Duodenal mucosa (tissue), 2 donors: ENCODE measurements around the gene AWAT1.
"Not testable (repeated sequence)": the region's sequence is repeated elsewhere in the genome, so short reads cannot be mapped to it uniquely, and the experiment has no call there.

ENCODE experiments used
- H3K27ac ChIP-seq: one replicate; pipeline ENCODE4 v1.7.0; 2013; ENCODE audit warnings: low read depth, low read length
- H3K27me3 ChIP-seq, 2 donors: one replicate each; pipeline ENCODE4 v1.7.0; 2013; ENCODE audit warnings: low read length in 2 of 2, control low read depth in 1 of 2; ENCODE audit not compliant: insufficient read depth in 2 of 2, control insufficient read depth in 1 of 2
- H3K36me3 ChIP-seq, 2 donors: one replicate each; pipeline ENCODE4 v1.7.0; 2013; ENCODE audit warnings: low read length in 2 of 2, control low read depth in 1 of 2; ENCODE audit not compliant: insufficient read depth in 2 of 2, control insufficient read depth in 1 of 2
- H3K4me1 ChIP-seq, 2 donors: one replicate each; pipeline ENCODE4 v1.7.0; 2013; ENCODE audit warnings: low read length in 2 of 2, control low read depth in 1 of 2; ENCODE audit not compliant: insufficient read depth in 2 of 2, control insufficient read depth in 1 of 2
- H3K4me3 ChIP-seq, 2 donors: one replicate each; pipeline ENCODE4 v1.7.0; 2013; ENCODE audit warnings: low read length in 2 of 2, low read depth in 1 of 2
- H3K9ac ChIP-seq, 2 donors: one replicate each; pipeline ENCODE4 v1.7.0; 2013; ENCODE audit warnings: low read length in 2 of 2, low read depth in 1 of 2
- H3K9me3 ChIP-seq, 2 donors: one replicate each; pipeline ENCODE4 v1.7.0; 2013; ENCODE audit warnings: low read length in 2 of 2, control low read depth in 1 of 2; ENCODE audit not compliant: control insufficient read depth in 1 of 2

AWAT1 gene

DNA sequence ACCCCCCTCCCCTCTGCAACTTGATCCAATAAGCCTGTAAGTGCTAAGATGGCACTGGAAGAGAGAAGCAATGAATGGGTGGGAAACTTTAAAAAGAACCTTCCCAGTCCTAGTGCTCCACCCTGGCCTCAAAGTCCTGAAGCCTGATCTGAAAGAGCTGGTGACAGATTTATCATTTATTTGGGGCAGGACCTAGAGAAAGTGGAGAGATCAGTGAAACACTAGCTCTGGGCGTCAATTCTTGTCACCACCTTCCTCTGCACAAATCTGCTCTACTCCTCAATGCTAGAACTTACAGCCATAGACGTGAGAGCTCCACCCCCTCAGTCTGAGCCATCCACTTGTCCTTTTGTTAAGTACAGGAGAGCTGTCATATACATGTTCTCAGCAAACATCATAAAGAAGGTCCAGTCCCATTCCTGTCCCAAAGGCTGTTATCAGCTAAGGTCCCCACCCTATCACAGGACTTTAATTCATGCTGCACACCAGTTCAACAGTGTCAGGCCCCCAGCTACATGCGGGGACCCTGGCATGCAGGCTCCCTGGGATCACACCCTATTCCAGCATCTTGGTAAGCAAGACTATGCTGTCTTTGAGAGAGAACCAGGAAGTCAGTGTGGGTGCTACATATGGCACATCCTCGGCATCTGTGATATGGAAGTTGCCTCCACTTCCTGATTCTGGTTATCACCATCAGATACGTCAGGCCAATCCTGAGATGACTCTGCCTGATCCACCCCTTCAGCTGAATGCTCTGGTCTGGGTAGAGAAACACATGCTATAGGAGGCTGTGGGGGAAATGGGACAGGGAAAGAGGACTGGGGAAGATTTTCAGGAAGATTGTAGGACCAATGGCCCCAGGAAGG, 23.2 kb downstream of the AWAT1 start:
- no peaks in the 10 kb centered on the region for H3K27me3 ChIP-seq
- H3K4me1 ChIP-seq, result no peaks in the 10 kb centered on the region
- no peaks in the 10 kb centered on the region for H3K9me3 ChIP-seq
- no peaks in the 10 kb centered on the region for H3K36me3 ChIP-seq
- no peak overlapping the region for H3K9ac ChIP-seq
- no peak overlapping the region for H3K27ac ChIP-seq
- H3K4me3 ChIP-seq, result no peak overlapping the region

DNA sequence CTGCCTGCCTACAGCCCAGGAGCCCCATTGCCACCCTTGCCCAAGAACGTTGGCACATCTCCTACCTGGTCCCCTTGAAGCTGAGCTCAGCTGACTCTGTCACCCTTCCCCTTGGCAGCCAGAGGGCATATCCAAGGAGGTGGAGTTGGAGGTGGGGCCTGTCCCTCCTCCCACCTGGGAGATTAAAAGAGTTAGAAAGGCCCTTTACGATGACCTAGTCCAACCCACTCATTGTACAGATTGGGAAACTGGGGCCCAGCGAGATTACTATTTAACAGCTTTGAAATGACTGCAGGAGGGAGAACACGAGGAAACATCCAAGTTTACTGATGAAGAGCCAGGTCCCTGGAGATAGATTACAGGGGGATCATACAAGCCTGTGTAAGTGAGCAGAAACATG, 25.6 kb downstream of the AWAT1 start, which contains the start of gene P2RY4:
P2RY4 (minus strand) TSS at position 101 of the 400 bp plus-strand sequence. CDS start 580 bp downstream, outside the sequence.
- no peaks in the 10 kb centered on the region for H3K27me3 ChIP-seq
- no peaks in the 10 kb centered on the region for H3K4me1 ChIP-seq
- no peak within 1 kb of the TSS for H3K27ac ChIP-seq
- no peaks in the 10 kb centered on the region for H3K36me3 ChIP-seq
- H3K9ac ChIP-seq, result no peak within 1 kb of the TSS
- no peak within 1 kb of the TSS for H3K4me3 ChIP-seq
- H3K9me3 ChIP-seq, result no peaks in the 10 kb centered on the region

DNA sequence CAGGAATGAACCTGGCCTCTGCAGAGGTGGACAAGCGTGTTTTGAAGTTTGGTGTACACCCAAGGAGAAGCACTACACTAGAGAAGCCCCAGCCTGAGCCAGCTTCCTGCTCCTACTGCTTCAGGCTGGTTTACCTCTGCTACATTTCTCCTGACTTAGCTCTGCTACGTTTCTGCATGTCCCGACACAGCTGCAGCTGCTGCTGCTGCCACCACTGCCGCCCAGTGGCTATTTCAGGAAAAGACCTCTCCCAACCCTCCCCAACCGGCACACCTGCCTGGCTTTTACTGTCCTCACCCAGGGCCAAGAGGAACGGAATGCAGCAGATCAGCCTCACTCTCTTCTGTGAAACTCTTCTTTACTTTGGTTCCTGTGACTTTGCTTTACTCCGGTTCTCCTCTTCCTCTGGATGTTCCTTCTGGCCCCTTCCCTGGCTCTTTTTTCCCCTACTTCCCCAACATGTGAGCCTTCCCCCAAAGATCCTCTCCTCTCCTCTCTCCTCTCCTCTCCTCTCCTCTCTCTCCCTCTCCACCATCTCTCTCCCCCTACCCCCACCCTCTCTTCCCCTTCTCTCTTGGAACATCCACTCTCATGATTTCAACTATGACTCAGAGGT, 28.6 kb downstream of the AWAT1 start:
- Histone ChIP-seq H3K27me3 (no peaks in the 10 kb centered on the region), H3K4me1 (no peaks in the 10 kb centered on the region), H3K9ac (no peak overlapping the region), H3K9me3 (no peaks in the 10 kb centered on the region), H3K27ac (no peak overlapping the region), H3K36me3 (no peaks in the 10 kb centered on the region), H3K4me3 (no peak overlapping the region)

DNA sequence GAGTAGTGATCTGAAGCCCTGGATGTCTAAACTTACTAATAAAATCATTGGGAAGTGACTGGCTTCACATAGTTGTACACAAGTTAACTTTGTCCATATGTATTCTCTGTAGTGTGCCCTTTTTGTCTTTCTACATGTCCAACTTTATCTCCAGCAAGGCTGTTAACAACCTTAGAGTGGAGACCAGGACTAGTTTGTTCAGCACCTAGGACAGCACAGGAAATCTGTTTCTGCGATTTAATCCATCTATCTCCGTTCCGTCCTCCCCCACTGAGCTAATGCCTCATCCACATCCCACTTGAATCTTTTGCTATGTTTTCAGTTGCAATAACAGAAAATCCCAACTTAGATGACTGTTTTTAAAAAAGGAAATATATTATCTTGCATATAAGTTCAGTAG, 30.3 kb downstream of the AWAT1 start:
- no peaks in the 10 kb centered on the region for H3K9me3 ChIP-seq
- H3K4me1 ChIP-seq, result no peaks in the 10 kb centered on the region
- H3K9ac ChIP-seq, result no peak overlapping the region
- no peak overlapping the region for H3K27ac ChIP-seq
- H3K36me3 ChIP-seq, result no peaks in the 10 kb centered on the region
- H3K27me3 ChIP-seq, result no peaks in the 10 kb centered on the region
- no peak overlapping the region for H3K4me3 ChIP-seq

DNA sequence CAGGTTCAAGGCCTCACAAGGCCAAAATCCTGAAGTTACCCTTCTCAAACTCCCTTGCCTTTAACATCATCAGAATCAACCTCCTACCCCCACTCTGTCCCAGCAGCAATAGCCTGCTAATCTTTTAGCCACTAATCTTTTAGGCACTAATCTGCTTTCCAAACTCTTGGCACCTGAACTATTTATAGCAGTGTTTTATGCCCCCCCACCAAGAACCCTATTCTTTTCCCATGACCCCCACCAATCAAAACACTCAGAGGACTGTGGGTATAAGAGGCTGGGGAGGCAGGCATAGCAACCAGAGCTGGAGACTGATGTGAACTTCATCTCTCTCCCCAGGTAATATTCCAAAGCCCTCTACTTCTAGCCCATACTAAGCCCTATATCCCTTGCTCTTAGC, 33.6 kb downstream of the AWAT1 start, which contains the start of gene ARR3:
ARR3 (plus strand) TSS at position 301 of the 400 bp plus-strand sequence. CDS start 1,052 bp downstream, outside the sequence.
- Histone ChIP-seq H3K9me3 (no peaks in the 10 kb centered on the region), H3K27ac (no peak within 1 kb of the TSS), H3K4me1 (no peaks in the 10 kb centered on the region), H3K27me3 (no peaks in the 10 kb centered on the region), H3K9ac (no peak within 1 kb of the TSS), H3K36me3 (no peaks in the 10 kb centered on the region), H3K4me3 (no peak within 1 kb of the TSS)

DNA sequence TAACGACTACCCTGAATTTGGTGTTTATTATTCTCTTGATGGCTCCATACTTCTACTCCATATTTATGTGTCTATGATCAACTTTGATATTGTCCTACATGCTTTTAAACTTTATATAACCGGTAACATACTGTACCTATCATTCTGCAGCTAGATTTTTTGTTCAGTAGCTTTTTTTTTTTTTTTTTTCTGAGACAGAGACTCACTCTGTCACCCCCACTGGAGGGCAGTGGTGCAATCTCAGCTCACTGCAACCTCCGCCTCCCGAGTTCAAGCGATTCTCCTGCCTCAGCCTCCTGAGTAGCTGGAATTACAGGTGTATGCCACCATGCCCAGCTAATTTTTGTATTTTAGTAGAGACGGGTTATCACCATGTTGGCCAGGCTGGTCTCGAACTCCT, 39.6 kb downstream of the AWAT1 start:
- not testable (repeated sequence) for H3K4me3 ChIP-seq, H3K36me3 ChIP-seq, H3K27me3 ChIP-seq

DNA sequence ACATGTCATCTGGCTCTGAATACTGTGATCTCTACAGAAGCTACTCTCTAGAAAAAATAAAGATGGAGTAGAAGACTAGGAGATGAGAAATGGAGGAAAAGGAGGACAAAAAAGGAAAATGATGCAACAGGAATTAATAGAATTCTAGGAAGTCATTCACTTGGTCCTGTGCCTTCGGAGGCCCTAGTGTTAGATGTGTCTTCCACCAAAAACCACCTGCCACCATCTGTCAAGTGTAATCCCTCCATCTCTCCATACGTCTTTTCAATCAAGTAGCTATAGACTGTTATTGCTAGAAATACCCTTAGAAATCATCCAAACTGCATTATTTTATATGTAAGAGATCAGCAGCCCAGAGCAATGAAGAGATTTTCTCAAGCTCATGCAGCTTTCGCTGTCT, 44.6 kb downstream of the AWAT1 start:
- Histone ChIP-seq H3K27ac (no peak overlapping the region), H3K9ac (no peak overlapping the region), H3K36me3 (no peaks in the 10 kb centered on the region), H3K4me1 (no peaks in the 10 kb centered on the region), H3K4me3 (no peak overlapping the region), H3K27me3 (no peaks in the 10 kb centered on the region), H3K9me3 (no peaks in the 10 kb centered on the region)

More for the DNA sequence above, 39.6 kb downstream of the AWAT1 start:
- H3K27ac ChIP-seq, H3K9me3 ChIP-seq, H3K9ac ChIP-seq, H3K4me1 ChIP-seq: not testable (repeated sequence)

DNA sequence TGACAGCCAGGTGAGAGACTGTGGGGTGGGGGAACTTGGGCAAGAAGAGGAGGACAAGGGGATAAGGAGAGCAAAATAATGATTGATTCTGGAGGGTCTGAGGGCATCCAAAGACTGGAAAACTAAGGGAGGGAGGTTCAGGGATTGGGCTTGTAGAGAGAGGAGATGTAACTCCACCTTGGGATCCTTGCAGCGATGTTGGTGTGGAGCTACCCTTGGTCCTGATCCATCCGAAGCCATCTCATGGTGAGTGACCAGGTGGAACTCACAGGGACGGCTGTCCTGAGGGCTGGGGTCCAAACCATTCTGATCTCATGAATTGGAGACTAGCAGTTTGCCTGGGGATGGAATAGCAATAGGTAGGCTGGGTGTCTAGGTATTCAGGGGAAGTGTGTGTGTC, 46.1 kb downstream of the AWAT1 start:
- Histone ChIP-seq H3K36me3 (peaks cover 0 to 3% of the 10 kb centered on the region in 2 donors), H3K27me3 (no peaks in the 10 kb centered on the region), H3K9me3 (no peaks in the 10 kb centered on the region), H3K4me3 (no peak overlapping the region), H3K27ac (no peak overlapping the region), H3K9ac (no peak overlapping the region), H3K4me1 (no peaks in the 10 kb centered on the region)

DNA sequence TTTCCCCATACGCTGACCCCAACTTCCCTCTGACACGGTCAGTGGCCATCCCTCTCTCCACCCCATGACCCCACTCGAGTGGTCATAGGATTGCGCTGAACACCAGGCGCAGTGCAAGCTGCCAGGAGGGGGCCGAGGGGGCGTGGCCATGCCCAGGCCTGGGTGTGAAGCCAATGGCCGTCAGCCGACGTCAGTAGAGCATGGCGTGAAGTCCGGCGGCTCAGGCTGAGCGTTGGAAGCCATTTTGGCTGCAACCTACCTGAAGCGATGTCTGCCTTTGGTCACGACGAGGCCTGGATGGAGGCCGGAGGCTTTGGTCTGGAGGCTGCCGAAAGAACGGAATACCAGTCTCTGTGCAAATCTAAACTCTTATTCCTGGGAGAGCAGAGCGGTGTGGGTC, 47.5 kb downstream of the AWAT1 start, which contains the start of gene RAB41:
RAB41 (plus strand) TSS at position 222 of the 400 bp plus-strand sequence; CDS start at position 268, 46 bp downstream.
- H3K27ac ChIP-seq, result no peak within 1 kb of the TSS
- H3K36me3 ChIP-seq, result peaks cover 5 to 10% of the 10 kb centered on the region in 2 donors
- no peak within 1 kb of the TSS for H3K4me3 ChIP-seq
- no peaks in the 10 kb centered on the region for H3K9me3 ChIP-seq
- no peak within 1 kb of the TSS for H3K9ac ChIP-seq
- no peaks in the 10 kb centered on the region for H3K27me3 ChIP-seq
- H3K4me1 ChIP-seq, result no peaks in the 10 kb centered on the region

DNA sequence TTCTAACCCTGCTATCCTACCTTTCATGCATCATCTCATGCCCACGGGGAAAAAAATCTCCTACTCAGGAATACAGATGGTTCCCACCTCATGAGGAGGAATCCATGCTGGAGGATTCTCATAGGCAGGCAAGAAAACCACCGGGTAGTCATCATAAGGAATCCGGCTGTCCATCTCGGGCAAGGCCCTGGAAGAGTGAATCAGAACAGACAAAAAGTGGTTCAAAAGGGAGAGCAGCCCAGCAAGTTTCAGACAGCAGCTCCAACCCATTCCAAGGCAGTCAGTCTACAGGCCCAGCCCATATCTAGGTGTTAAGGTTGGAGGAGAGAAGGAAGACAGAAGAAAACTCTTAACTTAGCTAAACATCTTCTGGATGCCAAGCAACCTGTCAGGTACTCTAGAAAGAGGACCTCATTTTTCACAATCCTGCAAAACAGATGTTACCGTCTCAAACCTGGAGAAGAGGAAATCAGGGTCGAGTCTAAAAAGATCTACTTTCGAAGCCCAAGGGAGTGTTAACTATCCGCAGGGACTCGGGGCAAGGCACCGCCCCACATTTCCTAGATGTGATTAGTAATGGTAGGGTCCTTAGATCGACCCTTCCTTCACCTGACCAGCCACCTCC, 54.8 kb downstream of the AWAT1 start:
- Histone ChIP-seq H3K4me1 (peaks cover 0 to 10% of the 10 kb centered on the region in 2 donors), H3K27ac (peak overlapping the region; percentile 39), H3K4me3 (peak overlapping the region; percentile 68 to 87), H3K27me3 (no peaks in the 10 kb centered on the region), H3K36me3 (peaks cover 5 to 19% of the 10 kb centered on the region in 2 donors), H3K9ac (peak overlapping the region; percentile 73 to 81), H3K9me3 (no peaks in the 10 kb centered on the region)
